ENCODE data around the gene LTBP1.

GRCh38 chr2:33432871-33433270, 486.1 kb downstream of the LTBP1 start:
- TF ChIP-seq CTCF (IDR thresholded peaks at IDR 0.05; ENCODE audit: insufficient read depth, low read length) (no peak), POLR2AphosphoS5 (IDR thresholded peaks at IDR 0.05; ENCODE audit: low read depth) (no peak)

All from HL-60 (cell line).